HL-60 (cell line): ENCODE data around the gene IQGAP3.
A peak's percentile ranks its signal among the peaks of the same experiment; 100 is the strongest.

Experiments used
- DNase-seq, 2 experiments: peaks; one replicate each; pipeline ENCODE4 v3.0.0-alpha.2; 2010 to 2020; ENCODE audit warnings: low read depth in 1 of 2, low spot score in 1 of 2
- H3K27ac ChIP-seq: fragments of 250-450 bp; sonication (Bioruptor Pico); replicated peaks from 2 replicates; pipeline ENCODE4 v1.5.1; 2020; ENCODE audit warnings: mild to moderate bottlenecking, moderate library complexity
- H3K27me3 ChIP-seq: fragments of 250-450 bp; sonication (Bioruptor Pico); 2 replicates; pipeline ENCODE4 v1.5.1; 2021; ENCODE audit warnings: mild to moderate bottlenecking, moderate library complexity; ENCODE audit not compliant: insufficient read depth, poor library complexity, severe bottlenecking
- H3K4me3 ChIP-seq: replicated peaks from 2 replicates; pipeline ENCODE4 v1.5.1; 2011; ENCODE audit warnings: mild to moderate bottlenecking, control low read depth, low read length; ENCODE audit not compliant: insufficient read depth
- CTCF ChIP-seq: IDR thresholded peaks from one replicate; pipeline ENCODE4 v1.5.1; 2011; ENCODE audit warnings: low read length, control low read depth, inconsistent platforms; ENCODE audit not compliant: insufficient read depth
- GABPA ChIP-seq: IDR thresholded peaks from 2 replicates; pipeline ENCODE4 v1.6.1; 2012; ENCODE audit warnings: low read depth
- POLR2AphosphoS5 ChIP-seq: IDR thresholded peaks from 2 replicates; pipeline ENCODE4 v1.6.1; 2012; ENCODE audit warnings: low read depth
- REST ChIP-seq: IDR thresholded peaks from 2 replicates; pipeline ENCODE4 v1.6.1; 2012; ENCODE audit warnings: low read depth; ENCODE audit not compliant: insufficient replicate concordance
- SPI1 ChIP-seq: IDR thresholded peaks from 2 replicates; pipeline ENCODE4 v1.6.1; 2012; ENCODE audit warnings: low read depth, mild to moderate bottlenecking, borderline replicate concordance

Gene IQGAP3

GRCh38 chr1:156495401-156496140 is 76.8 kb downstream of the IQGAP3 start:
- no peaks in the 10 kb centered on the region for H3K27me3 ChIP-seq
- TF ChIP-seq CTCF, result no peak
- no peak for TF ChIP-seq REST
- TF ChIP-seq GABPA, result no peak
- TF ChIP-seq POLR2AphosphoS5, result no peak
- no peak for TF ChIP-seq SPI1
- H3K4me3 ChIP-seq, result peak overlapping the region; percentile 81
- peak in 1 of 2 experiments; percentile 47 for DNase-seq
- H3K27ac ChIP-seq, result no peak overlapping the region

GRCh38 chr1:156494309-156494895 is 78.0 kb downstream of the IQGAP3 start:
- DNase-seq, result peak in 1 of 2 experiments; percentile 49
- 0 out of 2 replicates have a peak overlapping the region, but pooled peaks have one; percentile 13 for H3K27ac ChIP-seq
- no peaks in the 10 kb centered on the region for H3K27me3 ChIP-seq
- TF ChIP-seq SPI1 (no peak), CTCF (no peak), REST (no peak), GABPA (no peak), POLR2AphosphoS5 (no peak)
- H3K4me3 ChIP-seq, result peak overlapping the region; percentile 12

- H3K4me3 ChIP-seq, result peak overlapping the region; percentile 27
- TF ChIP-seq POLR2AphosphoS5 (no peak), REST (no peak), GABPA (no peak), SPI1 (no peak), CTCF (no peak)
- peak overlapping the region; percentile 66 for H3K27ac ChIP-seq
- peak in 1 of 2 experiments; percentile 47 for DNase-seq
- H3K27me3 ChIP-seq, result no peaks in the 10 kb centered on the region
Measured at GRCh38 chr1:156493742-156494141, 78.6 kb downstream of the IQGAP3 start.
